Posterior vena cava (tissue), 2 donors: ENCODE results near the gene PLSCR4. TPM values are rescaled to one million over a fixed set of nuclear protein-coding genes. Genes with fewer than 3 reads are reported as not detected.
"Not testable (repeated sequence)": the region's sequence is repeated elsewhere in the genome, so short reads cannot be mapped to it uniquely, and the experiment has no call there.

Experiments
- DNase-seq: peaks from one replicate; pipeline ENCODE4 v3.0.0-alpha.2; 2020; ENCODE audit warnings: low spot score
- intact Hi-C, 2 donors: fragments of 100-400 bp; cut with DNase I; formaldehyde crosslinking; loops; one replicate each; pipeline versions ENCODE4 v1.14.1 to v1.14.2; 2022 to 2023
- total RNA-seq, 2 donors: library from RNA; stranded (reverse); fragmentation: NEBNext Ultra II Directional; extraction: Animal tissue kit (Norgen Biotek cat#: 25700); gene quantifications; one replicate each; pipeline ENCODE4 v1.2.1, GENCODE V29; 2021
- donor health status: DM: yes; HTN: yes; CAD: no.
- donor health status: DM: yes; HTN: yes; CAD: no.

Gene PLSCR4
- total RNA-seq, 2 donors from 2014 or later = 37.7 to 53.4 TPM

DNA sequence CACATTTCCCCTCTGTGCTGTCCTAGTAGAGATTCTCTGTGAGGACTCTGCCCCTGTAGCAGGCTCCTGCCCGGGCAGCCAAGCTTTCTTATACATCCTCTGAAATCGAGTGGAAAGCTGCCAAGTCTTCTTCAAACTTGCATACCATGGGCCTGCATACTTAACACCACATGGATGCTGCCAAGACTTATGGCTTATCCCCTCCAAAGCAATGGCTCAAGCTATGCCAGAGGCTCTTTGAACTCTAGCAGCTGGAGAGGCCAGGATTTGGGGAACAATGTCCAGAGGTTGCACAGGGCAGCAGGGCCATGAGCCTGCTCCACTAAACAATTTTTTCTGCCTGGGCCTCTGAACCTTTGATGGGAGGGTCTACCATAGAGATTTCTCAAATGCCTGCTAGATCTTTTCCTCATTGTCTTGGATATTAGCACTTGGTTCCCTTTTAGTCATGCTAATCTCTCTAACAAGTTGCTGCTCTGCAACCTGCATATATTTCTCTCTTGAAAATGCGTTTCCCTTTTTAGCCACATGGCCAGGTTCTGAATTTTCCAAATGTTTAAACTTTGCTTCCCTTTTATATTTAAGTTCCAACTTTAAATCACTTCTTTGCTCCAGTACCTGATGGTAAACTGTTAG, 6.1 kb upstream of the PLSCR4 start:
- no peak for DNase-seq
- intact Hi-C loops = no loop called here

DNA sequence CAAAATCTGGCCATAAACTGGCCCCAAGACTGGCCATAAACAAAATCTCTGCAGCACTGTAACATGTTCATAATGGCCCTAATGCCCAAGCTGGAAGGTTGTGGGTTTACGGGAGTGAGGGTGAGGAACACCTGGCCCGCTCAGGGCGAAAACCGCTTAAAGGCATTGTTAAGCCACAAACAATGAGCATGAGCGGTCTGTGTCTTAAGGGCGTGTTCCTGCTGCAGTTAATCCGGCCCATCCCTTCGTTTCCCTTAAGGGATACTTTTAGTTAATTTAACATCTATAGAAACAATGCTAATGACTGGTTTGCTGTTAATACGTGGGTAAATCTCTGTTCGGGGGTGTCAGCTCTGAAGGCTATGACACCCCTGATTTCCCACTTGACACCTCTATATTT, 1.5 kb upstream of the PLSCR4 start:
- DNase-seq, intact Hi-C loops: not testable (repeated sequence)

DNA sequence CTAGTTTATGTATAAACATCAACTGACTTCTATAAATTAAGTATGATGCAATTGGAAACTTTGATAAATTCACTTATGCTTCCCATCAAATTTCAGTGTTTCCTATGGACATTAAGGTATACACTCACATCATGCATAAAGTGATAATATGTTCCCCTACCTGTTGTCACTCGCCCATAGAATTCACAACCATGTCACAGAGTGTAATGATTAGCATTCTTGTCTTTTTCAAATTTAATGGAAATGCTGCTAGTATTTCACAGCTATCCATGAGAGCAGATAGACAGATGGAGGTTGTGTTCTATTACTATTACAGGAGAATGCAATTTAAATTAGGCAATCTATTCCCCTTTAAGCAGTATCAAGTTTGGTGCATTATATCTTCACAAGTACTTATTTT, 984 bp downstream of the PLSCR4 start:
- no peak for DNase-seq
- intact Hi-C loops = no loop called here

DNA sequence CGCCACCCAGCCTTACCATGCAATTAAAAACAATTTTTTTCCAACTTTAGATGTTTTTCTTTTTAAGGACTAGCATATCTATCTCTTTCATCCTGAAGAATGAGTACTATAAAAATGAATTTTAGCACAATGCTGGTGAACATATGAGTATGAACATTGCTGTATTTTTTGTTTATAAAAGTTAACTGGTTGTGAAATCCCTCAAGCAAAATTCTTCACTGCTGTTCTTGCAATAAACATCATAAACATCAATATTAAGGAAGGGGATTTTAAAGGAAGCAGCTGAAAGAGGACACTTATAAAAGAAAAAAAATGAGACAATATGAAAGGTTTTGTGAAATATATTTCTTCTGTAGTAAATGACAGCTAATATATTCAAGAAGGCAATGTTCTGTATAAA, 3.0 kb downstream of the PLSCR4 start:
- intact Hi-C loops = no loop called here
- no peak for DNase-seq

DNA sequence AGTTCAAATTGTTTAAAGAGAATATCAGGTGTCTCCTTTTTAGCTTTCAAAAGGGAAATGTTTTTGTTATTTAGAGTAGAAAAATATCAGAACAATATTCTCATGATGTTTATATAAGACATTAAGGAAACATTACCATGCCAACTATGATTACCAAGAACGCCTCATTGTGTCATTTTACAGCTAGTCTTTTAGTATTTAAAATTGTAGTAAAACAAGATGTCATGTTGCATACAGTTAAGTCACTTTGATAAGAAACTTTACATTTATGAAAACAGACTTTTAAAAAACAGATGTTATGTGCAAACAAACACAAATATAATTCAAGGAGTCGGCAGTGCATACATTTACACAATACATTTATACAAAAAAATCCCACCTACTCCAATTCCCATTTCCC, 4.4 kb downstream of the PLSCR4 start:
- no peak for DNase-seq
- intact Hi-C loops = no loop called here

DNA sequence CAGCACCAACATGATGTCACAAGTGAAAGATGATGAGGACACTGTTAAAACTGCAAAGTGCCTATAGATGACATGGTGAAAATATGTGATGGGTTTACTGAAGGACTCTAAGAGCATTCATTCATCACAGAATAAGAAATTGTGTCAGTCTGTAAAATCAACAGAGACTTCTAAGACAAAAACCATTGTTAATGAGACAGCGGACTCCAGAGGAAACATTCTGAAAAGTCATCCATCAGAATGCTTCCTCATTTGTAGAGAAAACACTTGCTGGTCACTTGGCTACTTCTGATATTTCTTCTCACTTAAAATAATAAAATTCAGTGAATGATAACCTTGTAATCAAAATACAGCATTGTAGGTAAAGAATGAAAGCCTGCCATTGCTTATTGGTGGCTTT, 7.3 kb downstream of the PLSCR4 start:
- intact Hi-C loops = no loop called here

DNA sequence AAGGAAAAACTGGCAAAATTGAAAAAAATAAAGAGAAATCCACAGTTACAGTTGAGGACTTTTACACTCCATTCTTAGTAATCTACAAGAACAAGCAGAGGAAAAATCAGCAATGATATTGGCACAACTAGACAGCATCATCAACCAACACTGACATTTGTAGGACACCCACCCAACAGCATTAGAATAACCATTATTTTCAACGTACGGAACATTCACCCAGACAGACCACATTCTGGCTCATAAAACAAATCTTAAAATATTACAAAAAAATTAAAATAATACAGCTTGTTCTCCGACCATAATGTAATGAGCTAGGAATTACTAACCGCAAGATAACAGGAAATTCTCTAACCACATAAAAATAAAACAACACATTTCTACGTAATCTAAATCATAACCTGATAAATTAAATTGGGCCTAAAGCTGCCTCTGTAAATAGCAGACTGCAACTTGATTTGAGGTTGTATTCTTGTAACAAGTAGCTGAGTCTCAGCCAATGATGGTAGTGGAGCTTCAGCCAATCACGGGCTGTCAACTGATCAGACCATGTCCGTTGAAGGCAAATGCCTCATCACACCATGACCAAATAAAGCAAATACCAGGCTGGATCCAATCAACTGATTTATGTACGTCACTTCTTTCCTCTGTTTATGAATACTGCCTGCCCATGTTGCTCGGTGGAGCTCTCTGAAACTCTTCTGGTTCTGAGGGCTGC, 9.2 kb downstream of the PLSCR4 start:
- intact Hi-C loops = no loop called here
- DNase-seq = no peak

More for the DNA sequence above, 7.3 kb downstream of the PLSCR4 start:
- no peak for DNase-seq

DNA sequence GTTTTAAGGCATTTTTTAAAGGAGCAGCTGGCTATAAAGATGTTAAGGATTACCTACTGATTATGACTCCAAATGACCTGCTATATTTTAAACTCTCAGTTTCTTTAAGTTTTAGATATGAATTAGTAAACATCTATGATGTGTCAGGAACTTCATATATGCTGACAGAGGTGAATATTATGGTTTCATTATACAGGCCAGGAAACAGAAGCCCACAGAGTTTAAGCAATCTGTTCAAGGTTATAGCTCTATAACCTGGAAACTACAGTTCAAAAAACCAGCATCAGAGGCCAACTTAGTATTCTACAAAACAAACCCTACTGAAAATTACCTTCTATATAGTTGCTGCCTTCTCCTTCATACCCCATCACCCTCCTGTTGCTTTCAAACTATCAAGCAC, 17.4 kb downstream of the PLSCR4 start:
- intact Hi-C loops = no loop called here
- no peak for DNase-seq

DNA sequence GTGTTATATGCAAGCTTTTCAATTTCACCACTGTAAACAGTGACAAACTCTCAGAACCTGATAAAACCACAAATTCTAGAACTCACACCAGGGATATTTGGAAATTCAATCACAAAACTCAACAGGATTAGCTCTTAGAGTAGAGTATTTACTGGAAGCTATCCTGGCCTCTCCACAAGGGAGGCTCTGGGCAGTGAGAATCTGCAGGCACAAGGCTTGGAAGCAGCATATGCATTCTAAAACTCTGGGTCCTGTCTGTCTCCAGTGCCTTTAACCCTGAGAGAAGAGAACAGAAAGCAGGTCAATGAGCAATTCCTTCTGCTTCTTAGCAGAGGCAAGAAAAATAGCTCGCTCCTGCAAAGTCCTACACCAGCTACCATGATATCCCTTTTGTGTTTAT, 23.4 kb downstream of the PLSCR4 start:
- intact Hi-C loops = no loop called here
- no peak for DNase-seq

DNA sequence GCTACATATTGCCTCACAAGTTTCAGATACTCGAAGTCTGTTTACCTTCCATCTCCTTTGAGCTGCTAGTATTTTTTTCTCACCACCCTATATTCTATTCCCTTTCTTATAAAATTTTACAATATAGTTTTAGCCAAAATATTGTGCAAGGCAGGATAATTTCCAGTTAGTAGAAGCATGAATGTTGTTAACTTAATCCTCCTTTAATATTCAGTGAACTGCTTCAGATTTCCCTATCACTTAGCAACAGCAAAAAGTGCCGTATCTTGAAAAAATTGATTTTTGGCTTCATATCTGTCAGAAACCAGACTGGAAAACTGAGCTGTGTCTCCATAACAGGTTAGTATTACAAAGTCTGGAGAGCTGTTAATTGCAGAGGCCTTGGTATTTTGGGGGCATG, 24.0 kb downstream of the PLSCR4 start:
- intact Hi-C loops = no loop called here
- DNase-seq = no peak

DNA sequence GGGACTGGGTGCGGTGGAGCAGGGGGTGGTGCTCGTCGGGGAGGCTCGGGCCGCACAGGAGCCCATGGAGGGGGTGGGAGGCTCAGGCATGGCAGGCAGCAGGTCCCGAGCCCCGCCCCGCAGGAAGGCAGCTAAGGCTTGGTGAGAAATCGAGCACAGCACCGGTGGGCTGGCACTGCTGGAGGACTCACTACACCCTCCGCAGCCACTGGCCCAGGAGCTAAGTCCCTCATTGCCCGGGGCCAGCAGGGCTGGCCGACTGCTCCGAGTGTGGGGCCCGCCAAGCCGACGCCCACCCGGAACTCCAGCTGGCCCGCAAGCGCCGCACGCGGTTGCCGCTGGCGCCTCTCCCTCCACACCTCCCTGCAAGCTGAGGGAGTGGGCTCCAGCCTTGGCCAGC, 25.4 kb downstream of the PLSCR4 start:
- intact Hi-C loops = not testable (repeated sequence)

DNA sequence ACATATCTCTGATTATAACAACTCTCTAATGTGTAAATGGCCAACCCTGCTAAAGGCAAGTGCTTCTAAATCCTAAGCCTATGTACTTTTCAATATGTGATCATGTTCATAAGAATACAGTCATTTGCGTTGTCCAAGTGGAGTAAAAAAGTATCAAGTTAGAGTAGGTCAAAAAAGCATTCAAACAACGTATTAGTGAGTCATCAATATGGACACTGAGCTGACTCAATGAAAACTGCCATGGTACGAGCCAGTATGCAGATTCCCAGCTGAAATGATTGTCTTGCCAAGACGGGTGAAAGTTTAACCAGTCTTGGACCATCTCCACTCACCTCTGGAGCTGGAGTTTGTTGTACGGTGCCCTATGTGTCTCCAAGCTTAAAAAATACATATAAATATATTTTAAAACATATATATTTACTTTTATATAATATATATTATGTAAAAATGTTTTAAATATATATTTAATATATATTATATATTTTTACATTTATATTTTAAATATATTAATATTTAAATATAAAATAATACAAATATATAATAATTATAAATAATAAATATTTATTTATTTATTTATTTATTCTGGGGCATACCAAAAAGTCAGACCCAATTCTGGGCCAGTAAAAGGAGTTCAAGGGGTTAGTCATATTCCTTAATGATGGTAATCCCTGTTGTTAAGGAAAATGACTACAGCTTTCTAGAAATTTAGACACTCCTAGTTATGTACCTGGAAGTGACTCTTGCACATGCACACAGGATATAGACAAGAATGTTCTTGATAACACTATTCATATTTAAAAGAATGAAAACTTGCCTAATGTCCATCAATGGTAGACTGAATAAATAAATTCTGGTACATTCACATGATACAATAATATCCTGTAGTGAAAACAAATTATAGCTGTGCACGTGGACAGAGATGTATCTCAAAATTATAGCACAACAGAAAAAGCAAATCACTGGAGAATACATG, 27.2 kb downstream of the PLSCR4 start:
- intact Hi-C loops = no loop called here

More for the DNA sequence above, 25.4 kb downstream of the PLSCR4 start:
- not testable (repeated sequence) for DNase-seq

DNA sequence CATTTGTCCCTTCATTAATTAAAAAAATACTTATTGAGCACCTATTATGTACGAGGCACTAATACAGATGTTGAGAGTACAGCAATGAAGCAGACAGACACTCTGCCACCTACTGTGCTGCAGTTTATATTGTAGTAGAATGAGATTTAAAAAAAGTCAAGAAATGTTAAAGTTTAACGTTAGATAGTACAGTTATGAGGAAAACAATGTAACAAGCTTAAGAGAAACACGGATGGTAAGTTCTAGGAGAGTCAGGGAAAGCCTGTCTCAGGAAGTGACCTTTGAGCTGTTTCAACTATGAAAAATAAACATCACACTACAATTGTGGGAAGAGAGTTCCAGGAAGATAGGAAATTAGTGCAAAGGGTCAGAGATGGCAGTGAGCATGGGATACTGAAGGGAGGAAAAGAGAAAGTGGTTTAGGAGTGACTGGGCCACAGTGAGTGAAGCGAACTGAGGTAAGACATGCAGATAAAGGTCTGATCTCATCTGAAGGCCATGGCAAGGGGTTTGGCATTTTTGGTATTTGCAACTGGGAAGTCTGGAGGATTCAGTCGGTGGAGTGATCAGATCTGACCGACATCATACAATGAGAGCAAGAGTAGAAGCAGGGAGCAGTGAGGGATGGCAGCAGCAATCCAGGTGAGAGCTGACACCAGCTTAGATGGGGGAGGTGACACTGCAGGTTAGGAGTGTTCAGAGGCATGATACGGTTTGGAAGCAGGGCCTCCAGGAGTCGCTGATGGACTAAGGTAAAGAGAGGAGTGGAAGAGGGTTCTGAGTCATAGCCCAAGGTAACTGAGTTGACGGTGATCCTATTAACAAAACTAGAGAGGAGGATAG, 28.5 kb downstream of the PLSCR4 start:
- intact Hi-C loops = no loop called here
- DNase-seq = no peak

More for the DNA sequence above, 27.2 kb downstream of the PLSCR4 start:
- DNase-seq = no peak

DNA sequence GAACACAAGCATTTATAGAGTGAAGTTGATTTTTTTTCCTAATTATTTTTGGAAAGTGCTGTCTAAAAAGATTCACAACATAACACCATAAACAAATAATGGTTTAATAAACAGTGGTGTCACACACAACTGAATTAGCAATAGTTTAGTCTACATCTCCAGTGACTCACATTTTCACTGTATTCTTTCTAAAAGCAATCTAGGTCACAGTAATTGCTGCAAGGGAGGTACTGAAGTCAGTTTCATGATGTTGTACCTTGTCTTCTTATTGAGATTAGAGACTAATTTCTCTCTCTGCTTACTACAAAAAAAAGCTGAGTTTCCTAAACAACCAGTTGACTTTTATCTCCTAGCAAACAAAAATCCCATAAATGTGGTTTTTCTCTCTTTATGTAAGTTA, 29.6 kb downstream of the PLSCR4 start:
- no peak for DNase-seq
- intact Hi-C loops = no loop called here

DNA sequence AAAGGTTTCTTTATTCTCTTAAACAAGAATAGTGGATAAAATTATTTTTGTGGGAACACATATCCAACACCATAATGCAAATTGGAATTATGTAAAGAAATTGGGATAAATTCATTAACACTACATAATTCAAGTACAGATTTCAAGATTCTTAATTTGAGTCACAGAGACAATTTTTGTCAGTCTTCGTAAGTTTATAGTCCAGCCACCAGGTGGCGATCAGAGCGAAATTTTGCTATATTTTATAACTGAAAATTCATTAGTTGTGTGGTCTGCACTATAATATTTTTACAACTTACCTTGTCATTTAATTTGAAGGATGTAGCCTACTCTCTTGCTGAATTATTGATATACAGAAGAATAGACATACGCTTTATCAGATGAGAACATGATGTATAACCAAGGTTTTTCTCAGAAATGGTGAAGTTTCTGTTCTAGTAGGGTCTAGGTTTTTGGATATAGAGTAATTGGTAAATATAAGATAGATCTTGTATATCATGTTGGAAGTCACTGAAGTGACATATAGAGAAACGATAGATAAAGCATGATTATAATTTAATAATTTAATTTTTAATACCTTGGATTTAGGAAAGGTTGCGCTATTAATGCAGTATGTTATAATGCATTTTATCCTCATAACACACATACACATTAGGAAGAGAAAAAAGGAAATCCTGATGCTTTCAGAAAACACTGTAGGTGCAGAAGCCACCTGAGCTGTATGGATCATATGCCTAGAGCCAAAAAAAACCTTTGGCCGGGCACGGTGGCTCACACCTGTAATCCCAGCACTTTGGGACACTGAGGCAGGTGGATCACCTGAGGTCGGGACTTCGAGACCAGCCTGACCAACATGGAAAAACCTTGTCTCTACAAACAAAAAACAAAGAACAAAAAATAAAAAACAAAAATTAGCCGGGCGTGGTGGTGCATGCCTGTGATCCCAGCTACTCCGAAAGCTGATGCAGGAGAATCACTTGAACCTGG, 31.7 kb downstream of the PLSCR4 start:
- intact Hi-C loops = loop anchor here in 1 of 2 donors (5.0 kb wide), 1 partner anchor 108 kb away; no protein-coding TSS in a partner anchor
- DNase-seq = no peak

DNA sequence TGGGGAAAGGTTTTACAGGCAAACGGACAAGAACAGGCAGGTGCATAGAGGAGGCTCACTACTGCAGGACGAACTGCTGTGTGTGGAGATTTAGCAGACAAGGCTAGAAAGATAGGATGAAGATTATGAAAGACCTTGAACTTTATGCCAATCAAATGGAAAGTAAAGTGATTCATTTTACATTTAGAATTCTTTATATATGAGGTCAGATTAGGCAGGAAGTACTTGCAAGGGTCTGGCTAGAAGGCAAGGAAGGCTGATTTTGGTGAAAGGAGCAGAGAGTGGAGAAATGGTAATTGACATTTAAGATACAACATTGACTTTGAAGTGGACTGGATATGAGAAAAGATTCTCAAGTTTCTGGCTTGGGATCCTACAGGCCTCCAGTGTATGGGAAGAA, 33.6 kb downstream of the PLSCR4 start:
- no peak for DNase-seq
- intact Hi-C loops = loop anchor here in 1 of 2 donors (5.0 kb wide), 1 partner anchor 110 kb away; no protein-coding TSS in a partner anchor

DNA sequence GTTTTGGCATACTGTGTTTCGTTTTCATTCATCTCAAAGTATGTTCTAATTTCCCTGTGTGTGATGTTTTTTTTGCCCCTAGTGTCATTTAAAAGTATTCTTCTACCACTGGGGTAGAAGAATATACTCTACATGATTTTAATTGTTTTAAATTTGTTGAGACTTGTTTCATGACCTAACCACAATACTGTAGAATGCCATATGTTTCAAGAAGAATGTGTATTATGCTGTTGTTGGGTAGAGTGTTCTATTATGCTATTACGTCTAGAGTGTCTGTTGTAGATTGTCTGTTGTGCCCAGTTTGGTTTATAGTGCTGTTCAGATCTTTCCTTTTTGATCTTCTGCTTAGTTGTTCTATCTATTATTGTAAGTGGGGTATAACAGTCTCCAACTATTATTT, 36.4 kb downstream of the PLSCR4 start:
- intact Hi-C loops = no loop called here
- no peak for DNase-seq

DNA sequence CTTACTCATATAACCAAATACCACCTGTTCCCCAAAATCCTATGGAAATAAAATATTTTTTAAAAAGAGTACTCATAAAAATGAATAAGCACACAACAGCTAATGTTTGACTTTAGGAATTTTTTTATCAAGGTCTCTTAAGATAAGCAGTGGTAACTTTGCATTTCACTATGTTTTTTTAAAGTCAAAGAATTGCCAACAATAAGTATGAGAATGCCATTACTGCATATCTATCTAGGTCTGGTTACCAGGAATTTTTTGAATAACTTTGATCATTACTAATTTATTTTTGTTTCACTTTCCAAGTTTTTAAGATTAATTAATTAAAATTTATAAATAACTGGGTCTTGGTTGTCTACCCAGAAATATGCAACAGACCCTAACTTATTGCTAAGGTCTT, 41.5 kb downstream of the PLSCR4 start:
- intact Hi-C loops = no loop called here

More for the DNA sequence above, 41.5 kb downstream of the PLSCR4 start:
- no peak for DNase-seq
